ENCODE data around the gene HSPA12B. TPM values are rescaled to one million over a fixed set of nuclear protein-coding genes. Genes with fewer than 3 reads are reported as not detected.

HSPA12B gene
- total RNA-seq, 3 donors from 2014 or later (not counting 1 experiment from before 2014, with no cell fraction given) = not detected

DNA sequence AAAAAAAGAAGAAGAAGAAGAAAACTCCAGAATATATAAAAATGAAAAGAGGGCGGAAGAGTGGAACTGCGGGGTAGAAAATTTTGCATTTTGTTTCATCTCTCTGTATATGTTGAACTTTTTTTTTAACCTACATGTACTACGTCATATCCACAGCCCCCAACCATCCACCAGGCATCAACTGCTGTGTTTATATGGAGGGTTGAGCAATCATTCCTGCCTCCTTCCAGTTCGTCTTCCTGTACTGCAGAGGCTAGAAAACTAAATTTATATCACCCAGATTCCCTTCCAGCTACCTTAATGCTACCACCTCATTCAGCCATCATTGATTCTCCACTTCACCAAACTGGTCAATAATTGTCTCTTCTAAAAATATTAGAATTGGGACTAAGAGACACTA, 10.6 kb upstream of the HSPA12B start:
- Histone ChIP-seq H3K4me1 (ENCODE audit: control insufficient read depth, insufficient read depth, low read length) (no peaks in the 10 kb centered on the region), H3K4me3 (ENCODE audit: low read length) (no peak overlapping the region), H3K36me3 (ENCODE audit: control insufficient read depth, insufficient read depth, low read length) (no peaks in the 10 kb centered on the region), H3K27me3 (ENCODE audit: control insufficient read depth, insufficient read depth, low read length) (peaks cover 6% of the 10 kb centered on the region), H3K27ac (ENCODE audit: low read length) (no peak overlapping the region), H3K9me3 (ENCODE audit: control insufficient read depth, insufficient read depth, low read length) (no peaks in the 10 kb centered on the region)
- no peaks in the 10 kb centered on the region for H3K4me1 Mint-ChIP-seq
- no peak overlapping the region for H3K4me3 Mint-ChIP-seq
- intact Hi-C loops (cut with micrococcal nuclease) = no loop called here
- peaks cover 15 to 25% of the 10 kb centered on the region in 2 donors for H3K27me3 Mint-ChIP-seq (ENCODE audit: low read depth in 2 of 2)
- TF ChIP-seq, protein P1, sequence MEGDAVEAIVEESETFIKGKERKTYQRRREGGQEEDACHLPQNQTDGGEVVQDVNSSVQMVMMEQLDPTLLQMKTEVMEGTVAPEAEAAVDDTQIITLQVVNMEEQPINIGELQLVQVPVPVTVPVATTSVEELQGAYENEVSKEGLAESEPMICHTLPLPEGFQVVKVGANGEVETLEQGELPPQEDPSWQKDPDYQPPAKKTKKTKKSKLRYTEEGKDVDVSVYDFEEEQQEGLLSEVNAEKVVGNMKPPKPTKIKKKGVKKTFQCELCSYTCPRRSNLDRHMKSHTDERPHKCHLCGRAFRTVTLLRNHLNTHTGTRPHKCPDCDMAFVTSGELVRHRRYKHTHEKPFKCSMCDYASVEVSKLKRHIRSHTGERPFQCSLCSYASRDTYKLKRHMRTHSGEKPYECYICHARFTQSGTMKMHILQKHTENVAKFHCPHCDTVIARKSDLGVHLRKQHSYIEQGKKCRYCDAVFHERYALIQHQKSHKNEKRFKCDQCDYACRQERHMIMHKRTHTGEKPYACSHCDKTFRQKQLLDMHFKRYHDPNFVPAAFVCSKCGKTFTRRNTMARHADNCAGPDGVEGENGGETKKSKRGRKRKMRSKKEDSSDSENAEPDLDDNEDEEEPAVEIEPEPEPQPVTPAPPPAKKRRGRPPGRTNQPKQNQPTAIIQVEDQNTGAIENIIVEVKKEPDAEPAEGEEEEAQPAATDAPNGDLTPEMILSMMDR (IDR thresholded peaks at IDR 0.05) = no peak
- no peak for ATAC-seq
- WGBS (ENCODE audit: insufficient coverage) = 71% methylated on average over 1 of the region's 4 CpGs
- DNase-seq = no peak
- no peaks in the 10 kb centered on the region for H3K36me3 Mint-ChIP-seq
- H3K9me3 Mint-ChIP-seq = no peaks in the 10 kb centered on the region
- no peak overlapping the region for H3K27ac Mint-ChIP-seq

DNA sequence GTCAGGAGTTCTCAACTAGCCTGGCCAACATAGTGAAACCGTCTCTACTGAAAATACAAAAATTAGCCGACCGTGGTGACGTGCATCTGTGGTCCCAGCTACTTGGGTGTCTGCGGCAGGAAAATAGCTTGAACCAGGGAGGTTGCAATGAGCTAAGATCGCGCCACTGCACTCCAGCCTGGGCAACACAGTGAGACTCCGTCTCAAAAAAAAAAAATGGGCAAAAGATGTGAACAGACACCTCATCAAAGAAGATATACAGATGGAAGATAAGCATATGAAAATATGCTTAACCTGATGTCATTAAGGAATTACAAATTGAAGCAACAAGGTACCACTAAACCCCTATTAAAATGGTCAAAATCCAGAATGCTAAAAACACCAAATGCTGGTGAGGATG, 9.2 kb upstream of the HSPA12B start:
- Histone ChIP-seq H3K27me3 (ENCODE audit: control insufficient read depth, insufficient read depth, low read length) (peaks cover 6% of the 10 kb centered on the region), H3K36me3 (ENCODE audit: control insufficient read depth, insufficient read depth, low read length) (no peaks in the 10 kb centered on the region), H3K4me1 (ENCODE audit: control insufficient read depth, insufficient read depth, low read length) (no peaks in the 10 kb centered on the region), H3K9me3 (ENCODE audit: control insufficient read depth, insufficient read depth, low read length) (no peaks in the 10 kb centered on the region), H3K27ac (ENCODE audit: low read length) (no peak overlapping the region), H3K4me3 (ENCODE audit: low read length) (no peak overlapping the region)
- TF ChIP-seq, protein P1 (IDR thresholded peaks at IDR 0.05) = no peak
- WGBS (ENCODE audit: insufficient coverage) = 90% methylated on average over 7 of the region's 8 CpGs
- DNase-seq (no peak), ATAC-seq (no peak)
- Mint-ChIP-seq H3K27me3 (ENCODE audit: low read depth in 2 of 2) (peaks cover 22 to 39% of the 10 kb centered on the region in 2 donors), H3K4me3 (no peak overlapping the region), H3K27ac (no peak overlapping the region), H3K4me1 (no peaks in the 10 kb centered on the region), H3K9me3 (no peaks in the 10 kb centered on the region), H3K36me3 (no peaks in the 10 kb centered on the region)
- intact Hi-C loops (cut with micrococcal nuclease) = no loop called here

DNA sequence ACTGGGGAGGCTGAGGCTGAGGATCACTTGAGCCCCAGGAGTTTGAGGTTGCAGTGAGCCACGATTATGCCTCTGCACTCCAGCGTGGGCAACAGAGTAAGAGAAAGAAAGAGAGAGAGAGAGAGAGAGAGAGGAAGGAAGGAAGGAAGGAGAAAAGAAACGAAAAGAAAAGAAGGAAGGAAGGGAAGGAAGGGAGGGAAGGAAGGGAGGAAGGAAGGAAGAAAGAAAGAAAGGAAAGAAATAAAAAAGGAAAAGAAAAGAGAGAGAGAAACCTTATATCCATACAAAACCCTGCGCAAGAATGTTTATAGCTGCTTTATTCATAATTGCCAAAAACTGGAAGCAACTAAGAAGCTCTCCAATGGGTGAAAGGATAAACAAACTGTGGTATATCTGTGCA, 8.1 kb upstream of the HSPA12B start:
- intact Hi-C loops (cut with micrococcal nuclease) = no loop called here
- H3K9me3 Mint-ChIP-seq = no peaks in the 10 kb centered on the region
- no peaks in the 10 kb centered on the region for H3K4me1 Mint-ChIP-seq
- H3K9me3 ChIP-seq (ENCODE audit: control insufficient read depth, insufficient read depth, low read length) = no peaks in the 10 kb centered on the region
- ATAC-seq (no peak), DNase-seq (no peak)
- H3K27ac Mint-ChIP-seq = no peak overlapping the region
- H3K36me3 ChIP-seq (ENCODE audit: control insufficient read depth, insufficient read depth, low read length) = no peaks in the 10 kb centered on the region
- peaks cover 22 to 41% of the 10 kb centered on the region in 2 donors for H3K27me3 Mint-ChIP-seq (ENCODE audit: low read depth in 2 of 2)
- no peak overlapping the region for H3K4me3 Mint-ChIP-seq
- H3K27me3 ChIP-seq (ENCODE audit: control insufficient read depth, insufficient read depth, low read length) = peaks cover 6% of the 10 kb centered on the region
- H3K4me3 ChIP-seq (ENCODE audit: low read length) = no peak overlapping the region
- TF ChIP-seq, protein P1 (IDR thresholded peaks at IDR 0.05) = no peak
- 46% methylated on average over 3 of the region's 4 CpGs for WGBS (ENCODE audit: insufficient coverage)
- H3K4me1 ChIP-seq (ENCODE audit: control insufficient read depth, insufficient read depth, low read length) = no peaks in the 10 kb centered on the region
- no peaks in the 10 kb centered on the region for H3K36me3 Mint-ChIP-seq
- no peak overlapping the region for H3K27ac ChIP-seq (ENCODE audit: low read length)

DNA sequence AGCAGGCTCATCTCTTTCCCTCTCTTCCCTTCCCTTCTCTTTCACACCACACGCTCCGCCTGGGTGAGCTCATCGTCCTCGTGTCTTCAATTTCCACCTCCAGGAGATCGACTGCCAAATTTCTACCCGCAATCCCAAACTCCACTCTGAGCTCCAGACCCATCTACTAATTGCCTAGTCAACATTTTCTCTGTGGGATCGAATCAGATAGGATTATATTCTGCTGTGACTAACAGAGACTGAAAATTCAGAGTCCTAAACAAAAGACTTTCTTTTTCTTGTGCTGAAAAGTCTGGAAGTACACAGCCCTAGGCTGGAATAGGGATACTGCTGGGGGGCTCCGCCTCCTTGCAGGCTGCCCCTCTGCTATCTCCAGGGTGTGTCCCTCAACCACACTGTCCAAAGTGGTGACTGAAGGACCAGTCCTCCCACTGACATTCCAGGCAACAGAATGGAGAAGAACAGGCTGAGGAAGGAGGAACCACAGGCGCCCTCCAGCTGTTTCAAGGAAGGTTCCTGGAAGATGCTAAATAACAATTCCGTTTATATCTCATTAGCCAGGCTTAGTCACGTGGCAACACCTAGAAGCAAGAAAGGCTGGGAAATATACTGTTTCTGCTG, 5.0 kb upstream of the HSPA12B start:
- Histone ChIP-seq H3K4me3 (ENCODE audit: low read length) (no peak overlapping the region), H3K27ac (ENCODE audit: low read length) (no peak overlapping the region), H3K27me3 (ENCODE audit: control insufficient read depth, insufficient read depth, low read length) (peaks cover 8% of the 10 kb centered on the region), H3K4me1 (ENCODE audit: control insufficient read depth, insufficient read depth, low read length) (no peaks in the 10 kb centered on the region), H3K36me3 (ENCODE audit: control insufficient read depth, insufficient read depth, low read length) (no peaks in the 10 kb centered on the region), H3K9me3 (ENCODE audit: control insufficient read depth, insufficient read depth, low read length) (no peaks in the 10 kb centered on the region)
- H3K27me3 Mint-ChIP-seq (ENCODE audit: low read depth in 2 of 2) = peaks cover 25 to 29% of the 10 kb centered on the region in 2 donors
- ATAC-seq (no peak), DNase-seq (no peak)
- H3K27ac Mint-ChIP-seq = no peak overlapping the region
- no peaks in the 10 kb centered on the region for H3K9me3 Mint-ChIP-seq
- H3K36me3 Mint-ChIP-seq = no peaks in the 10 kb centered on the region
- no peak overlapping the region for H3K4me3 Mint-ChIP-seq
- 63% methylated on average over 11 of the region's 11 CpGs for WGBS (ENCODE audit: insufficient coverage)
- intact Hi-C loops (cut with micrococcal nuclease) = no loop called here
- H3K4me1 Mint-ChIP-seq = peaks cover 0 to 4% of the 10 kb centered on the region in 2 donors
- TF ChIP-seq, protein P1 (IDR thresholded peaks at IDR 0.05) = no peak
